Measurements from ENCODE around the gene NFIB.

NFIB gene

DNA sequence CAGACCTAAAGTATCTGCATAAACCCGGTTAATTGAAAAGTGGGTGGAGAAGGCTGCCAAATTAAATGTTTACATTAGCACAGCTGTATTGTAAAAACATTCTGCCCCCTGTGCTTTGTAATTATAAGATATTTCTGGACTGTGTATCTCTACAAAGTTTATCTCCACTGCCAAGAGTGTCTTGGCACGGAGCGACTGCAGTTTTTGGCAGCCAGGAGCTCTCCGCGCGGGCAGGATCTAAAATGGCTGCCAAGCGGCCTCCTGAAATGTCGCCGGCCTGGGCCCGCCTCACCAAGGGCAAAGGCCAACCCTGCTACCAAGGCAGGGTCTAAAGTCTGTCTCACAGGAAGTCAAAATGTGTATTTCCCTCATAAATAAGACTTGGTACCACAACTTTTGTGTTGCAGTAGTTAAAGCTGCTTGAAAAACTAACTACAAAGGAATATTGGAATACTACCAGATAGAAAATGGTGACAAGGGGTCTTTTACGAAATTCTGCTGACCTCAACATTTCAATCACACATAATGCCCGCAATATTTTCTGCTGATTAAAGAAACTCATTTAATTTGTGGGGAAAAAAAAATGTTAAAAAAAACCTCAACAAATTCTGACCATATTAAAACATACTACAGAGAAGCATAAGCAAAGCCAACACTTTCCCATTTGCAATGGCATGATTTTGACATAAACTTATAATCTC, 110.4 kb downstream of the NFIB start:
- no peaks in the 10 kb centered on the region for H3K36me3 Mint-ChIP-seq
- H3K4me3 Mint-ChIP-seq: no peak overlapping the region
- H3K27me3 Mint-ChIP-seq: no peaks in the 10 kb centered on the region
- ATAC-seq: no peak
- H3K9me3 Mint-ChIP-seq: peaks cover 6% of the 10 kb centered on the region
- no peaks in the 10 kb centered on the region for H3K4me1 Mint-ChIP-seq
- no peak overlapping the region for H3K27ac Mint-ChIP-seq

DNA sequence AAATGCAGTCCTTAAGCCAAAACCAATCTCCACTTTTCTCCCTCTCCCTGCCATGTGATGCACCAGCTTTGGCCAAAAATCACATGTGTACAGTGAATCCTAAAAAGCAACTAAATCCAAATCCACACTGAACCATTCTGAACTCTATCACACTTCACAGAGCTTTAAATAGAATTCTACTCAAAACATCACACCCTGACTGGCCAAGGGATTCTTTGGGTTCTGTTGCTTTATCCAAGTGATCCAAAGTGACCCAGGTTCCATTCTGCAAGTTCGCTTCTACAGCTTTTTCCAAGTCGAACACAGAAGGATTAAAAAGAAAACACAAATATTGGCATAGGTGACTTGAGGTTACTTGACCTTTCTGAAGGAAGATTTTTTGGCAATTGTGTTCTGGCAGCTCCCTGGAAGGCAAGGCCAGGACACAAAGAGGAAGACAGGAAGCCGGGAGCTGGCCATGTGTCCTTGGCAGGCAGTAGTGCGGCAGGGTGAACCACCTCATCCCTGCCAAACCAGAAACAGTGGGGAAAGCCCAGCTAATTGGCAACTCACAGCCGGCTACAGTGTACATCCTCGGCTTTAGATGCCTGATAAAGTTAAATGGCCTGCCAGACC, 115.0 kb downstream of the NFIB start:
- no peak overlapping the region for H3K4me3 Mint-ChIP-seq
- no peak for ATAC-seq
- H3K4me1 Mint-ChIP-seq: no peaks in the 10 kb centered on the region
- H3K27ac Mint-ChIP-seq: no peak overlapping the region
- peaks cover 6% of the 10 kb centered on the region for H3K9me3 Mint-ChIP-seq
- H3K27me3 Mint-ChIP-seq: no peaks in the 10 kb centered on the region
- H3K36me3 Mint-ChIP-seq: no peaks in the 10 kb centered on the region

DNA sequence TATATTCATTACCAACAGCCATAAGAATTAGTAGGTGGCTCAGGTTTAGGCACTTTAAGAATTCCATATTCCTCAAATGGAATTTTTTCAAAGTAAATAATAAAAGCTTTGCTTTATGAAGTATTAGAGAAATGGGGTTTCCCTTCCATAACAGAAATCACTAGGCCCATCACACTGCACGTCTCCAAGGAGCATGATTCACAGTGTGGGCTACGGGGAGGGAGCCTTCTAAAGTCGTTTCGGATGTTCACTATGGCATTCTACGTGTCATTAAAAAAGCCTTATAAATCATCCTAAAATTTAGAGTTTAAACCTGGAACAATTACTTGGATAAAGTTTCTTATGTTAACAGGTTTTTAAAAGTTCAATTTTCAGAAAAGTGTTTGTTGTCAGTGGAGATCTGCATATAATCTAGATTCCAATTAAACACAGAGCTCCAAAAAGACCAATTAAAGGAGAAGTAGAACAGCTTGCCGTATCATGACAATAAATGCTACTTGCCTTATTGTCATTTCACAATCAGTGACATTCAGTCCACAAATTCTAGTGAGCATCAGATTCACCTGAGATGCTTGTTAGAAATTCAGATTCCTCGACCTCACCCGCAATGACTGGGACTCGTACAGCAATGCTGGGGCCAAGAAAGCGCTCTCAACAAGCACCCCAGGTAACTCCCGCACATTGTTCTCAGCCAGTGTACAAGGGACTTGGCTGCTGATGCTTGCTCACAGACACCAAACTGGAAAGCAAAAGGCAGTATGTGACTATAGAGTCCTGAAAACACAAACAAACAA, 115.7 kb downstream of the NFIB start:
- H3K4me3 Mint-ChIP-seq: no peak overlapping the region
- peaks cover 6% of the 10 kb centered on the region for H3K9me3 Mint-ChIP-seq
- H3K27ac Mint-ChIP-seq: no peak overlapping the region
- no peaks in the 10 kb centered on the region for H3K27me3 Mint-ChIP-seq
- no peaks in the 10 kb centered on the region for H3K4me1 Mint-ChIP-seq
- no peaks in the 10 kb centered on the region for H3K36me3 Mint-ChIP-seq
- no peak for ATAC-seq

DNA sequence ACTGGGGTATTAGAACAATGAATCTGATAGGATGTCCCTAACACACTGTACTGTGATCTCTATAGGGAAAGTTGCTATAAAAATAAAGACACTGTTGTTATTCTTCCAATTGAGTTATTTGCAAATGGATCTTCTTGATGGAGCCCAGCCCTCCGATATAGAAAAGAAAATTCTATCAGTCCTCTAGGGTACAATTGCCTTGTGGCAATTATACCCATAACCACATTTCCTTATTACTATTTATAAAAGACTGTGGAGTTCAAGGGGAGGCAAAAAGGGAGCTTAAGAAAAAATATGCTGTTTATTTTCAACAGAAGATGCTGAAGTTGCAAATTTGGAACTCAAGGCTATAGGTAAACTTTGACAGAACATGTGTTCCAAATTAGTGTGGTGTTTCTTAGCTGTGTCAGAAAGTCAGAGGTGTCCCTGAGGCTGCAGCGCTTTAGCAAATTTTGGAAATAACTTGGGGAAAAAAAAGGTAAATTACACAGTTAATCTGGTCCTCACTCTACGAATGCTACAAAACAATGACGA, 116.5 kb downstream of the NFIB start:
- Mint-ChIP-seq H3K4me3 (no peak overlapping the region), H3K27me3 (no peaks in the 10 kb centered on the region), H3K4me1 (no peaks in the 10 kb centered on the region), H3K27ac (no peak overlapping the region), H3K36me3 (no peaks in the 10 kb centered on the region), H3K9me3 (peaks cover 6% of the 10 kb centered on the region)
- ATAC-seq: no peak

DNA sequence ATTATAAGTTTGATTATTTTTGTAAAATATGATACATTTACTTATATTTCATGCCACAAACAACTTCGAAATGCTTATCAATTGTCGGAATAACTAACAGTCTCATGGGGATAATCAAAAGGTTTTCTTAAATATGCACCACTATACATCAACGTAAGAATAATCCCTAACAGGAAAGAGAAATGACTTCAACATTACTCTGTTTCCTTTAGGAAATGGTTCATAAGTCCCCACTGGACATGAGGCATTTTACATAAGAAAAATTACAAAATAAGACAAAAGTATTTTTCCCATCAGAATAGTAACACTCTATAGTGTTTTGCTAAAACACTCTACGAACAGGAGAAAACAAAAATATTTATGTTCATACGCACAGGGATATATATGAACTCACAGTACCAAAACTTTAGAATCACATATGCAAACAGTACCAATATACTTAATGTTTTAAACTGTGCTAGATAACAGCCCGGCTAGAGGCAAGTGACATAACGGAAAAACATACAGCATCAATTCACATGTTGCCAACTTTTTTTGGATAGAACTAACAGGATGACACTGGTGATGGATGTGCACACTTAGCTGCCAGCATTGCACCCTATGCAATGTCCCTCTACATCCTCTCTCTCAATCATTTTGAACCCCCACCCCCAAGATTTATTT, 120.5 kb downstream of the NFIB start:
- Mint-ChIP-seq H3K27me3 (no peaks in the 10 kb centered on the region), H3K4me1 (no peaks in the 10 kb centered on the region), H3K27ac (no peak overlapping the region), H3K9me3 (no peaks in the 10 kb centered on the region), H3K4me3 (no peak overlapping the region), H3K36me3 (no peaks in the 10 kb centered on the region)
- no peak for ATAC-seq

DNA sequence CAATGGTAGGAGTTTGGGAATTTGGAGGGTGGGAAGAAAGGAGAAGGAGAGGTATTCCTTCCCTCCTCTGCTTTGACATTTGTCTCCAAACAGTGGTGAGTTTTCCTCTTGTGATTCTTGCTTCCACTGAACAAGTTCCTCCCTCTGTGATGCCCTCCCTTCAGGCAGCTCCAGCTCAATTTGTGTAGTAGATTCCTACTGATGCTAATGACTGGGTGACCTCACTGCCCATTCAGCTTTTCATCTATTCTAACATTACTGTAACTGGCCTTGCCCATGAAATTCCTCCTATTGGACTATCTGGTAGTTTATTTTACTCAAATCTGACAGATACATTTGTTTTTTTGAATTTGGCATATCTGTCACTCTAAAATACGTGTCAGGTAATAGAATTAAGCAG, 121.4 kb downstream of the NFIB start:
- no peaks in the 10 kb centered on the region for H3K9me3 Mint-ChIP-seq
- no peak overlapping the region for H3K27ac Mint-ChIP-seq
- no peaks in the 10 kb centered on the region for H3K27me3 Mint-ChIP-seq
- no peak for ATAC-seq
- H3K36me3 Mint-ChIP-seq: no peaks in the 10 kb centered on the region
- H3K4me1 Mint-ChIP-seq: no peaks in the 10 kb centered on the region
- H3K4me3 Mint-ChIP-seq: no peak overlapping the region

DNA sequence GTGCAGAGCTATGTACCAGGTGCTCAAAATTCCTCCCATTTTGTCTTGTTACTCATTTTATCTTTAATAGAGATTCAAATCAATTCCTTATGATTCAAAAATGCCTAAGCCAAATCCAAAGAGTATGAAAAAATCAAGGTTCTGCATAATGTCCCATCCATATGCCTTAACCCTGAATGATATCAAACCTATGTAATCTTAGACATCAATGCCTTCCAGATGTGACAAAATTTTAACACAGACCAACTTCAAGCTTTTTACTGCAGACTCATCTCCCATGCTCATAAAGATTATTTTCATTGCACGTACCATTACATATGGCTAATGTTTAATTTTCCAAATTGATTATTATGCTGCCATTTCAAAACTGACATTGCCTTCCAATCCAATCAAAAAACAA, 122.4 kb downstream of the NFIB start:
- Mint-ChIP-seq H3K4me3 (no peak overlapping the region), H3K36me3 (no peaks in the 10 kb centered on the region), H3K9me3 (no peaks in the 10 kb centered on the region), H3K27me3 (no peaks in the 10 kb centered on the region), H3K27ac (no peak overlapping the region), H3K4me1 (no peaks in the 10 kb centered on the region)
- ATAC-seq: no peak

DNA sequence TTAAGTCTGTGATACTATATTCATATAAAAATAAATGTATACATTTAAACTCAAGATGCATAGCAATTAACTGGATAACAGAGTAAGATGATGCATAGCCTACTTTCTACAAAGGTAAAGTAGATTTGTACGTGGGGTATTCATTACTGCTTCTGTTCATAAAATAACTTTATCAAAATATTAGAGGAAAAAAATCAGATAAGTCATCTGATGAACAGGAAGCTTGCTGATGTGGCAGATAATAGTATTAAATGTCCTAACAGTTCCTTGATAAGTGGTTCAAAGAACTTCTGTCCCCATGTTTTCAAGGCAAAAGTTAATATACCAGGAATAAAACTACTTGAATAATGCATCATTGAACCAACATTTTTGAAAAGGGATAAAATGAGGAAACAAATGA, 123.7 kb downstream of the NFIB start:
- Mint-ChIP-seq H3K27me3 (no peaks in the 10 kb centered on the region), H3K36me3 (no peaks in the 10 kb centered on the region), H3K27ac (no peak overlapping the region), H3K9me3 (no peaks in the 10 kb centered on the region), H3K4me3 (no peak overlapping the region), H3K4me1 (no peaks in the 10 kb centered on the region)
- no peak for ATAC-seq

DNA sequence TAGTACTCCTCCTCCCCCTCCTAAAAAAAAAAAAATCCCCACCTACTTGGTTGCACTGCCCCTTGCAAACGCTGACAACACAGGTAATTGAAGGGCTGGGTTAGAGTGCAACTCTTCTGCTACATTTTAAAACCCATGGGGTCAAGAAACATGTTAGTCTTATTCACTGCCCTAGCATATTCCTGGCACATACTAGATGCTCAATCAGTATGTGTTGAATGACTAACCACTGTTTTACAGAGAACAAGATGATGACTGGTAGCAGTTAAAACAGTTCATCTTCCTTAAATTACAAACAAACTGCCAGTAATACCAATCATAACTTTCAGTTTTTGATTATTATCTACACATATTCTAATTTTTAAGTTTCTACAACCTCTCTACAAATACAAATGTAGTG, 124.4 kb downstream of the NFIB start:
- no peak for ATAC-seq
- Mint-ChIP-seq H3K4me1 (no peaks in the 10 kb centered on the region), H3K36me3 (no peaks in the 10 kb centered on the region), H3K27me3 (no peaks in the 10 kb centered on the region), H3K4me3 (no peak overlapping the region), H3K27ac (no peak overlapping the region), H3K9me3 (no peaks in the 10 kb centered on the region)

DNA sequence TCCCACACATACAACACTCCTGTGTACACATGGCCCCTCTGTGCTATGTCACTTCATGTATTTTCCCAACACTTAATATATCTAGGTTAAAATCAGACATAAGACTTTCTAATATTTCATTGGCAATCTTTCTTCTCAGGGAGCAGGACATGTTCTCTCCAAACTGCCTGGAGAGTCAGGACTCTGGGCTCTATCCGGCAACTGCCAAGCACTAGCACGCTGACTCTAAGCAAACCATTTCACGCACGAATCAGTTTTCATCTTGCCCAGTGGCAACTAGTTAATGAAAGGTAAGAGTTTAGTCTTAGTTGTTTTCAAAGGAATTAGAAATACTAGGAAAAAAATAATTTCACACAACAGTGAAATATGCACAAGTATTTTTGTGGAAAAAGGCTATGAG, 124.8 kb downstream of the NFIB start:
- ATAC-seq: no peak
- Mint-ChIP-seq H3K4me3 (no peak overlapping the region), H3K27me3 (no peaks in the 10 kb centered on the region), H3K9me3 (no peaks in the 10 kb centered on the region), H3K36me3 (no peaks in the 10 kb centered on the region), H3K4me1 (no peaks in the 10 kb centered on the region), H3K27ac (no peak overlapping the region)

DNA sequence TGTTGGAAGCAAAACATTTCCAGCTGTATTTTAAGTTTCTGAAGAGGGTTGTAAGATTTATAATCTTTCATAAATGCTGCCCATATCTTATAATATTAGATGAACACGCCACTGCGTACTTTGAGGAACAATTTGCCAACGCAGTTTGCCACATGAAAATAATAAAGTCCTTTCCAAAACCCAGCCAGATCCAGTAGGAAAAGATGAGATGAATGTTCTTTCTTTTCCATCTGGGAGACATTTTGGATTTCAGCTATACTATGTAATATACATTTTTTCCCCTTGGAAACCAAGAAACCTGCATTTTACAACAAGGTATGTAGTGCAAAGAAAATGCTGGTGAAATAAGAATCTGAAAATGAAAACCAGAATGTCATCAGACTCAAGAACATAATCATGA, 125.4 kb downstream of the NFIB start:
- Mint-ChIP-seq H3K4me3 (no peak overlapping the region), H3K4me1 (no peaks in the 10 kb centered on the region), H3K27ac (no peak overlapping the region), H3K27me3 (no peaks in the 10 kb centered on the region), H3K9me3 (no peaks in the 10 kb centered on the region), H3K36me3 (no peaks in the 10 kb centered on the region)
- no peak for ATAC-seq

DNA sequence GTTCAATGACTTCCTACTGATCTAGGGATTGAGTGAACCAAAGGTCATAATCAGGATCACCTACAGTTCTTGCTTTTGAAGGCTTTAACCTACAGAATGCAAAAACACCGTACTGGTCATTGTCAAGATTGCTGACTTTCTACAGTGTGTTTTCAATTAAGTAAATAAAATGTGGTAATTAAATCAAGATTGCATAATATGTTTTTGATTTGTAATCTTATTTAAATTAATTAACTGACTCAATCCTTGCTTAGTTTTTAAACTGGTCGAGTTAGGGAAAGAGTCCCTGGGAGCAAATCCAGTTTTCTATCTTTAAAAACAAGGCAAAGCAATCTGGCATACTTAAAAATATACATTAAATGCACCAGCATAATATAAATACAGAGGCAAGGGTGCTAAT, 125.9 kb downstream of the NFIB start:
- Mint-ChIP-seq H3K27ac (no peak overlapping the region), H3K27me3 (no peaks in the 10 kb centered on the region), H3K9me3 (no peaks in the 10 kb centered on the region), H3K4me3 (no peak overlapping the region), H3K36me3 (no peaks in the 10 kb centered on the region), H3K4me1 (no peaks in the 10 kb centered on the region)
- no peak for ATAC-seq

DNA sequence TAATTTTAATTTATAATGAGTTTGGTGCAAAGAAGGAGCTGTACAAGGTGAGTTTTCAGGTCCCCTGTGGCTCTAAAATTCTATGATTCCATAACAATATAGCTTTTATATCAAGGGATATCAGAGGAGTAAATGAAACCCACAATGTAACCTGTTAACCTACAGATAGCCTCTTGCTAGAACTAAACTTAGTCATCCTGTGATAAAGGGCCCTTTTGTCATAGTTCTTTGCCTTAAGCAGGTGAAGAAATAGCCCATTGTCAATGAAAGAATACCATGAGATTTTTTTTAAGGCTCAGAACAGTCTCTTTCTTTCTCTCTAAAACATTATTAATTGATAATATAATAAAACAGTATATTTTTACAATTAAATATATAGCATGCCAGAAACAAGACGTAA, 127.8 kb downstream of the NFIB start:
- Mint-ChIP-seq H3K9me3 (no peaks in the 10 kb centered on the region), H3K4me3 (no peak overlapping the region), H3K36me3 (no peaks in the 10 kb centered on the region), H3K27ac (no peak overlapping the region), H3K4me1 (no peaks in the 10 kb centered on the region), H3K27me3 (no peaks in the 10 kb centered on the region)
- ATAC-seq: no peak

DNA sequence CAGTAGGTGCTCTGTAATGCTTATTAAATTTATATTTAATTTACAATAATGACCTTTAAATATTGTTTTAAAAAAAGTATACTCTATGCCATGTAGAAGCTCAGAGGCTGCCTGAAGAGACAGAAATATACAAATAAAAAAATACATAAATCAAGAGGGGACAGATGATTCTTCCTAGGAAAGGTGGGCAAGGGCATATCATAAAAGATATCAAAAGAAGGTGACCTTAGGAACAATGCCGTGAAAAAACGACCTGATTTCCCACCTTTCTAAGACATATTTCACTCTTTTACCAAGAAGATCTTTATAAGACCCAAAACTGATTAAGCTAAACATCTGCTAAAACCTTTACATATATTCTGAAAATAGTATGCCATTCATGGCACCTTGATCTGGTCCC, 128.9 kb downstream of the NFIB start:
- Mint-ChIP-seq H3K27me3 (no peaks in the 10 kb centered on the region), H3K4me1 (no peaks in the 10 kb centered on the region), H3K9me3 (no peaks in the 10 kb centered on the region), H3K27ac (no peak overlapping the region), H3K4me3 (no peak overlapping the region), H3K36me3 (no peaks in the 10 kb centered on the region)
- no peak for ATAC-seq

DNA sequence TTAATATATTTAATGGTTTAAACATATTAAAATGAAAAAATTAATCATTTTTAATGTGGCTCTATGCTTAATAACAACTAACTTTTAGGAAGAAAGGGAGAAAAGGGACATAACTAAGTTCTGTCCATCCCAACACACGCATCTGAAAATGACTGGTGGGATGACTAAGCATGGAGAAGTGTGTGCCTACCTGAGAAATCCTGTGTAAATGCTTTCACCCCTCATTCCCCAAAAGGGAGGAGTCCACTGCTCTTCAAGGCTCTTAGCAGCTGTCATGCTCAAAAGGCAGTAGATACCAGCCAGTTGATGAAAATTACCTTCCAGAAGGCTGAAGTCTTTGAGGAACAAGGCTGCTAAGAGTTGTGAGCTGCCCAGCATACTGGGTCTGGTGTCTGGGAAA, 130.9 kb downstream of the NFIB start:
- ATAC-seq: no peak
- Mint-ChIP-seq H3K27ac (no peak overlapping the region), H3K4me1 (no peaks in the 10 kb centered on the region), H3K36me3 (no peaks in the 10 kb centered on the region), H3K27me3 (no peaks in the 10 kb centered on the region), H3K4me3 (no peak overlapping the region), H3K9me3 (no peaks in the 10 kb centered on the region)
